Measurements from ENCODE around the gene ENTPD8.

The ENTPD8 gene

GRCh38 chr9:137448602-137448962 lies 7.4 kb upstream of the ENTPD8 start:
- Mint-ChIP-seq H3K4me1 (ENCODE audit: low read depth) (peaks cover 17% of the 10 kb centered on the region), H3K27me3 (peaks cover under 1% of the 10 kb centered on the region), H3K9me3 (ENCODE audit: low read depth) (no peaks in the 10 kb centered on the region), H3K4me3 (no peak overlapping the region), H3K27ac (no peak overlapping the region), H3K36me3 (no peaks in the 10 kb centered on the region)

DNA sequence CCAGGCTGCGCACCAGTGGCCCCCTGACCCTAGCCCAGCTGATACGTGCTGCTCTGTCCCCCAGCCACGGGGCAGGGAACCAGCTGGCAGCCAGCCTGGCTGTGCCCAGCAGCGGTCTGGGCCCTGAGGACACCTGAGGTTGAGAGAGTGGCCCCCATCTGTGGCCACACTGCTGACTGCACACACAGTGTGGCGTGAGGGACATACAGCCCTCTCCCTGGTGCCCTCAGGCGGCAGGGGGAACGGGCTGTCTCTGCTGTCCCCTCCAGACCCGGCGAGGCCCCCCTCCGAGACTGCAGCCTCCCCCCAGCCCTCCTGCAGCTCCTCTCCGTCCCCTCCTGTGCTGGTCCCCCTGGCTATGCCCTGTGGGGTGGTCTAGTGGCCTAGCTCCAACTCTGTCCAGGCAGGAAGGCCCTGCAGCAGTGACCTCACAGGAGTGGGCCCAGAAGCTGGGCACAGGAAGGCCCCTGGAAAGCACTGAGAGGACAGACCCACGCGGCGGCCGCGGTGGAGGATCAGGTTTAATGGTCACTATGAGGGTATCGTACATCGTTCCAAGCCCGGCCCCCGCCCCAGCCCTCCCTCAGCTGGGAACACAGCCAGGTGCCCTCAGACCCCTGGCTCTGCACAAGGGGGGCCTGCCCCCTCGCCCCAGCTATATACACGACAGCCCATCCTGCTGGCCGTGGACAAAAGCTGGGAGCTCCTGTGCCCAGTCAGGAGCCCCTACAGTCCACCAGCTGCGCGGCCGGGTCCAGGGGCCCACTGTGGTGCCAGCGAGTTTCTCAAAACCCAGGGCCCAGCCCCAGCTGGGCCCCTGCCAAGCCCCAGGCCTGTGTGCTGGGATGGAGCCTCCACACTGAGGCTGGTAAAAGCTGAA lies 6.8 kb upstream of the ENTPD8 start:
- peaks cover 17% of the 10 kb centered on the region for H3K4me1 Mint-ChIP-seq (ENCODE audit: low read depth)
- no peaks in the 10 kb centered on the region for H3K9me3 Mint-ChIP-seq (ENCODE audit: low read depth)
- peaks cover 2% of the 10 kb centered on the region for H3K27me3 Mint-ChIP-seq
- no peaks in the 10 kb centered on the region for H3K36me3 Mint-ChIP-seq
- H3K4me3 Mint-ChIP-seq: no peak overlapping the region
- H3K27ac Mint-ChIP-seq: no peak overlapping the region

DNA sequence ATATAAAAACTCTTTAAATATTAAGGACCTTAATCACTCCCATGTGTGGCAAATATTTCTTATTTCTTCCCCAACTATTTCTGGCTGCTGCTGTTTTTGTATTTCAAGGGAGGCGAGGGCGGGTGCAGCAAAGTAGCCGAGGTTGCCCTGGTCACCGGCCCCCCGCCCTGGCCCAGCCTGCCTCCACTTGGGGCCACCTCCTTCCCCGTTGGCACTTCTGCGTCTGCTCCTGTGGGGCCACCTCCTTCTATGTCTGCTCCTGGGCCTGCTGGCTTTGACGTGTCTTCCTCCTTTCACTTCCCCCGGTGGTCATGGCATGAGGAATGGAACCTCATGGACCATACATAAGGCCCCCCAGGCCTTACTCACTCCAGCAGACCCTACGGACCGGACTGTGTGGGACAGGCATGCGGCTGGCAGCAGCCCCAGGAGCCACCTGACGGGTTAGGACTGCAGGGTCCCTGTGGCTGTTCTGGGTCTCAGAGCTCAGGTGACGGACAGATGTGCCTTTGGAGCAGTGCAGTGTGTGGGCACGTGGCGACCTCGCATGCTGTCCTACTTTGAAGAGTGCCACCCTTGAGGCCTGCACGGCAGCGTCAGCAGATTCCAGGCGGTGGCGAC lies 5.8 kb upstream of the ENTPD8 start:
- Mint-ChIP-seq H3K27ac (no peak overlapping the region), H3K9me3 (ENCODE audit: low read depth) (no peaks in the 10 kb centered on the region)

GRCh38 chr9:137445930-137446431 lies 4.8 kb upstream of the ENTPD8 start:
- Mint-ChIP-seq H3K36me3 (no peaks in the 10 kb centered on the region), H3K27me3 (peaks cover 6% of the 10 kb centered on the region), H3K27ac (no peak overlapping the region), H3K4me3 (no peak overlapping the region), H3K4me1 (ENCODE audit: low read depth) (peaks cover 17% of the 10 kb centered on the region), H3K9me3 (ENCODE audit: low read depth) (no peaks in the 10 kb centered on the region)

More for the DNA sequence above, 5.8 kb upstream of the ENTPD8 start:
- Mint-ChIP-seq H3K36me3 (no peaks in the 10 kb centered on the region), H3K4me3 (no peak overlapping the region), H3K4me1 (ENCODE audit: low read depth) (peaks cover 15% of the 10 kb centered on the region), H3K27me3 (peaks cover 4% of the 10 kb centered on the region)

- Mint-ChIP-seq H3K36me3 (no peaks in the 10 kb centered on the region), H3K4me1 (ENCODE audit: low read depth) (peaks cover 14% of the 10 kb centered on the region), H3K27me3 (peaks cover 6% of the 10 kb centered on the region), H3K27ac (no peak overlapping the region), H3K4me3 (no peak overlapping the region), H3K9me3 (ENCODE audit: low read depth) (no peaks in the 10 kb centered on the region)
These were observed 4.2 kb upstream of the ENTPD8 start for GRCh38 chr9:137445275-137445807.

DNA sequence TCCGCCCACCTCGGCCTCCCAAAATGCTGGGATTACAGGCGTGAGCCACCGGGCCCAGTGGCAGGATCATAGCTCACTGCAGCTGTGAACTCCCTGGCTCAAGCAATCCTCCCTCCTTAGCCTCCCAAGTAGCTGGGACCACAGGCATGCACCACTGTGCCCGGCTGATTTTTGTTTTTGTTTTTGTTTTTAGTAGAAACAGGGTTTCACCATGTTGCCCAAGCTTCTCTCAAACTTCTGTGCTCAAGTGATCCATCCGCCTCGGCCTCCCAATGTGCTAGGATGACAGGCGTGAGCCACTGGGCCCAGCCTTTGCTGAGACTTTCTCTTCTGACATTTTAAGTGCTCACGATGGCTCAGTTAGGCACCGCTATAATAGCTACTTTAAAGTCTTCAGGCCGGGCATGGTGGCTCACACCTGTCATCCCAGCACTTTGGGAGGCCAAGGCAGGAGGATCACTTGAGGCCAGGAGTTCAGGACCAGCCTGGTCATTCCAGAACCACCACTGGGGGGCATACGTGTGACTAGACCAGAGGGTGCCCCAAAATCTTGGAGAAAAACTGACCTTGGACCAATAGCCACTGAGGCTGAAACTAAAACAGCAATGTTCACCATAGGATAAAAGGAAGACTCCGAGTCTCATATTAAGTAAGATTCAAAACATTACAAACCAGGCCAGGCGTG lies 3.1 kb upstream of the ENTPD8 start:
- no peak overlapping the region for H3K27ac Mint-ChIP-seq

GRCh38 chr9:137441935-137442321 lies 771 bp upstream of the ENTPD8 start:
- Mint-ChIP-seq H3K27ac (no peak overlapping the region), H3K4me3 (peak overlapping the region; percentile 73), H3K4me1 (ENCODE audit: low read depth) (peaks cover 10% of the 10 kb centered on the region), H3K27me3 (peaks cover 6% of the 10 kb centered on the region), H3K36me3 (no peaks in the 10 kb centered on the region), H3K9me3 (ENCODE audit: low read depth) (no peaks in the 10 kb centered on the region)

More for the DNA sequence above, 3.1 kb upstream of the ENTPD8 start:
- no peak overlapping the region for H3K4me3 Mint-ChIP-seq
- peaks cover 6% of the 10 kb centered on the region for H3K27me3 Mint-ChIP-seq
- H3K4me1 Mint-ChIP-seq (ENCODE audit: low read depth): peaks cover 12% of the 10 kb centered on the region
- no peaks in the 10 kb centered on the region for H3K36me3 Mint-ChIP-seq
- no peaks in the 10 kb centered on the region for H3K9me3 Mint-ChIP-seq (ENCODE audit: low read depth)

- Mint-ChIP-seq H3K36me3 (no peaks in the 10 kb centered on the region), H3K27ac (no peak overlapping the region), H3K4me1 (ENCODE audit: low read depth) (peaks cover 3% of the 10 kb centered on the region), H3K9me3 (ENCODE audit: low read depth) (no peaks in the 10 kb centered on the region), H3K27me3 (peaks cover 6% of the 10 kb centered on the region), H3K4me3 (peak overlapping the region; percentile 10)
These were observed 1.9 kb downstream of the ENTPD8 start for GRCh38 chr9:137439158-137439714.

- no peak overlapping the region for H3K4me3 Mint-ChIP-seq
- H3K36me3 Mint-ChIP-seq: no peaks in the 10 kb centered on the region
- H3K27ac Mint-ChIP-seq: no peak overlapping the region
- peaks cover 6% of the 10 kb centered on the region for H3K27me3 Mint-ChIP-seq
- no peaks in the 10 kb centered on the region for H3K9me3 Mint-ChIP-seq (ENCODE audit: low read depth)
- H3K4me1 Mint-ChIP-seq (ENCODE audit: low read depth): peaks cover 3% of the 10 kb centered on the region
These were observed 2.5 kb downstream of the ENTPD8 start for GRCh38 chr9:137438591-137439157.

DNA sequence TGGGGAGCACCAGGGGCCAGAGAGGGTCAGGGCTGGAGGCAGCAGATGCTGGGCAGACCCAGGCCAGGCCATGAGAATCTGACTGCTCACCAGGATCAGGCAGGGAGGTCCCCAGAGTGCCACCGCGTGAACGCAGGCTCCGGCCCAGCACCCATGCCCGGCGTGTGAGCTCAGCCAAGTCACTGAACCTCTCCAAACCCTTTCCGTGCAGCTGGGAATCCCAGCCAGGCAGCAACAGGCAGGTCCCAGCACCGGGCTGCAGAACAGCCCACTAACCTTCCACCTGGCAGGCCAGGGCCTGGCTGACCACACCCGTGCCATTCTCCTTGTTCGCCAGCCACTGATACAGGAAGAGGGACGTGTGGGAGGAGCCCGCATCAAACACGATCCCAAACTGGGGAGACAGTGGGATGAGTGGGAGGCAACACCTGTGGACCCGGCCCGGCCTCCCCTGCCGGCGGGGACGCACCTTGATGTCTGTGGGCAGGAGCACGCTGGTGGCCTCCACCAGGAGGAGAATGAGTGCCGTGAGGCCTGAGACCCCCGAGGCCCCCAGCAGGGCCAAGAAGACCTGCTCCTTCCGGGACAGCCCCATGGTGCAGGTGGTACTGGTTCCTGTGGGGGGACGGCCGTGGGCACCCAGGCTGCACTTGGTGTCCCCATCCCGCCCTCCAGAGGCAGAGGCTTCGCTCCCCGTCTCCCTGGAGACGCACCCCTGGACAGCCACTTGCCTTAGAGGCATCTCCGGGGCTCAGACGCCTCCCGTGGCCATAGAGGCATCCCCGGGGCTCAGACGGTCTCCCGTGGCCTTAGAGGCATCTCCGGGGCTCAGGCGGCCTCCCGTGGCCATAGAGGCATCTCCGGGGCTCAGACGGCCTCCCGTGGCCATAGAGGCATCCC lies 3.2 kb downstream of the ENTPD8 start:
- Mint-ChIP-seq H3K4me1 (ENCODE audit: low read depth) (peaks cover 3% of the 10 kb centered on the region), H3K4me3 (no peak overlapping the region), H3K9me3 (ENCODE audit: low read depth) (no peaks in the 10 kb centered on the region), H3K27ac (no peak overlapping the region), H3K27me3 (peaks cover 4% of the 10 kb centered on the region), H3K36me3 (no peaks in the 10 kb centered on the region)

- Mint-ChIP-seq H3K4me1 (ENCODE audit: low read depth) (peaks cover 2% of the 10 kb centered on the region), H3K4me3 (no peak overlapping the region), H3K27me3 (peaks cover 2% of the 10 kb centered on the region), H3K36me3 (no peaks in the 10 kb centered on the region), H3K9me3 (ENCODE audit: low read depth) (no peaks in the 10 kb centered on the region), H3K27ac (no peak overlapping the region)
These were observed 4.2 kb downstream of the ENTPD8 start for GRCh38 chr9:137436761-137437600.

DNA sequence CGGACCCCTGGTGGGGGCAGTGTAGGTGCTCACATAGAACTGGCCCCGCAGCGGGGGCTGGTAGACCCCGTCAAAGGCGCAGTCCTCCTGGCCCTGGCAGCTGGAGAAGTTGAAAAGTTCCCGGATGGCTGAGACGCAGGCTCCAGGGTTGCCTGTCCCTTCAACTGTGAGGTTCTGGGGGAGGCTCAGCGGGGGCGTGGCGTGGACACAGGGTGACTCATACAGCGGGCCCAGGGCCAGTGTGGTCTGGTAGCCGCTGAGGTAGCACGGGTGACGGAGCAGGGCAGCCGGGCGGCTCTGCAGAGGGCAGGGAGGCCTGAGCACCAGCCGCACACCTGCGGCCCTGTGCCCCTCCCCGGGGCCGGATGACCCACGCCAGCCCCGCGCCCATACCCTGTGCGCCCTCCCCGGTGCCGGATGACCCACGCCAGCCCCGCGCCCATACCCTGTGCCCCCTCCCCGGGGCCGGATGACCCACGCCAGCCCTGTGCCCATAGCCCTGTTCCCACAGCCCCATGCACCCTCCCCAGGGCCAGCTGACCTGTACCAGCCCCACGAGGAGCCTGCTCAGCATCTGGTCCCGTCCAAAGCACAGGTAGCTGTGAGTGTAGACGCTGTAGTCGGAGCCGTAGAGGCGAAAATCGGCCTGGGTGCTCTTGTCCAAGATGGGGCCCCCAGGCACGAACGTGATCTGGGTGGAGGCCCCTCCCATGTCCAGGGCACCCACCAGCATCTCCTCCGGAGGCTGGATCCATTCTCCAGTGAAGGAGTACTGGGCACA lies 5.0 kb downstream of the ENTPD8 start:
- Mint-ChIP-seq H3K4me3 (no peak overlapping the region), H3K4me1 (ENCODE audit: low read depth) (no peaks in the 10 kb centered on the region), H3K27ac (no peak overlapping the region), H3K36me3 (no peaks in the 10 kb centered on the region), H3K27me3 (no peaks in the 10 kb centered on the region), H3K9me3 (ENCODE audit: low read depth) (no peaks in the 10 kb centered on the region)

Data from activated naive CD8-positive, alpha-beta T cell (primary cell).